ENCODE results near the gene IFT27.

DNA sequence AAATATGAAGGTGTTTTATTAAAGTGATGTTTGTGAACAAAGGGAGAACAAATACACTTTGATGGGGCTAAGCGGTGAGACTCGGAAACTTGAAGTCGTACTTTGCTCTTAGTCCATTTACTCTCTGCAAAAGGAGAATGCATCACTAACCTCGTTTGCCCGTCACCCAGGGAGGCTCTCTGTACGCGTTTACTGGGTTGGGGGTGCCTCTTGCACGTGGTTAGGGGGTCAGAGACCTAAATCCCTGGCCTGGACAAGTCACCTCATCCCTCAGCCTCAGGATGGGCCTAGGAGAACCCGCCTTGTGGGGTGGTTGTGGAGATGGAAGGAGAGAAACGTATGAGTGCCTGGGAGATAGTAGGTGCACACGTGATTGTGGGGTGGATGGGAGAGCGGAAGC lies 803 bp upstream of the IFT27 start:
- TF ChIP-seq EZH2phosphoT487 (IDR thresholded peaks at IDR 0.05; ENCODE audit: borderline replicate concordance), result no peak
- TF ChIP-seq, protein P1, sequence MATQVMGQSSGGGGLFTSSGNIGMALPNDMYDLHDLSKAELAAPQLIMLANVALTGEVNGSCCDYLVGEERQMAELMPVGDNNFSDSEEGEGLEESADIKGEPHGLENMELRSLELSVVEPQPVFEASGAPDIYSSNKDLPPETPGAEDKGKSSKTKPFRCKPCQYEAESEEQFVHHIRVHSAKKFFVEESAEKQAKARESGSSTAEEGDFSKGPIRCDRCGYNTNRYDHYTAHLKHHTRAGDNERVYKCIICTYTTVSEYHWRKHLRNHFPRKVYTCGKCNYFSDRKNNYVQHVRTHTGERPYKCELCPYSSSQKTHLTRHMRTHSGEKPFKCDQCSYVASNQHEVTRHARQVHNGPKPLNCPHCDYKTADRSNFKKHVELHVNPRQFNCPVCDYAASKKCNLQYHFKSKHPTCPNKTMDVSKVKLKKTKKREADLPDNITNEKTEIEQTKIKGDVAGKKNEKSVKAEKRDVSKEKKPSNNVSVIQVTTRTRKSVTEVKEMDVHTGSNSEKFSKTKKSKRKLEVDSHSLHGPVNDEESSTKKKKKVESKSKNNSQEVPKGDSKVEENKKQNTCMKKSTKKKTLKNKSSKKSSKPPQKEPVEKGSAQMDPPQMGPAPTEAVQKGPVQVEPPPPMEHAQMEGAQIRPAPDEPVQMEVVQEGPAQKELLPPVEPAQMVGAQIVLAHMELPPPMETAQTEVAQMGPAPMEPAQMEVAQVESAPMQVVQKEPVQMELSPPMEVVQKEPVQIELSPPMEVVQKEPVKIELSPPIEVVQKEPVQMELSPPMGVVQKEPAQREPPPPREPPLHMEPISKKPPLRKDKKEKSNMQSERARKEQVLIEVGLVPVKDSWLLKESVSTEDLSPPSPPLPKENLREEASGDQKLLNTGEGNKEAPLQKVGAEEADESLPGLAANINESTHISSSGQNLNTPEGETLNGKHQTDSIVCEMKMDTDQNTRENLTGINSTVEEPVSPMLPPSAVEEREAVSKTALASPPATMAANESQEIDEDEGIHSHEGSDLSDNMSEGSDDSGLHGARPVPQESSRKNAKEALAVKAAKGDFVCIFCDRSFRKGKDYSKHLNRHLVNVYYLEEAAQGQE (IDR thresholded peaks at IDR 0.05; ENCODE audit: low read depth), result no peak
- TF ChIP-seq, protein P2, sequence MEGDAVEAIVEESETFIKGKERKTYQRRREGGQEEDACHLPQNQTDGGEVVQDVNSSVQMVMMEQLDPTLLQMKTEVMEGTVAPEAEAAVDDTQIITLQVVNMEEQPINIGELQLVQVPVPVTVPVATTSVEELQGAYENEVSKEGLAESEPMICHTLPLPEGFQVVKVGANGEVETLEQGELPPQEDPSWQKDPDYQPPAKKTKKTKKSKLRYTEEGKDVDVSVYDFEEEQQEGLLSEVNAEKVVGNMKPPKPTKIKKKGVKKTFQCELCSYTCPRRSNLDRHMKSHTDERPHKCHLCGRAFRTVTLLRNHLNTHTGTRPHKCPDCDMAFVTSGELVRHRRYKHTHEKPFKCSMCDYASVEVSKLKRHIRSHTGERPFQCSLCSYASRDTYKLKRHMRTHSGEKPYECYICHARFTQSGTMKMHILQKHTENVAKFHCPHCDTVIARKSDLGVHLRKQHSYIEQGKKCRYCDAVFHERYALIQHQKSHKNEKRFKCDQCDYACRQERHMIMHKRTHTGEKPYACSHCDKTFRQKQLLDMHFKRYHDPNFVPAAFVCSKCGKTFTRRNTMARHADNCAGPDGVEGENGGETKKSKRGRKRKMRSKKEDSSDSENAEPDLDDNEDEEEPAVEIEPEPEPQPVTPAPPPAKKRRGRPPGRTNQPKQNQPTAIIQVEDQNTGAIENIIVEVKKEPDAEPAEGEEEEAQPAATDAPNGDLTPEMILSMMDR (IDR thresholded peaks at IDR 0.05 in 2 of 3, conservative IDR thresholded peaks at IDR 0.05 in 1 of 3; ENCODE audit: borderline replicate concordance in 1 of 3, insufficient read depth in 1 of 3, low read depth in 2 of 3, low read length in 2 of 3), result no peak
- TF ChIP-seq ZBTB33 (IDR thresholded peaks at IDR 0.05; ENCODE audit: extremely low read depth, insufficient replicate concordance, low read length), result no peak
- no peak for TF ChIP-seq ZNF274 (IDR thresholded peaks at IDR 0.05; ENCODE audit: low read depth, low read length)

Data from HCT116 (cell line).